ENCODE measurements around the gene CREB5.

Gene CREB5

GRCh38 chr7:28724563-28724962 lies 312.2 kb downstream of the CREB5 start:
- DNase-seq: no peak

- no peak for DNase-seq
Measured at GRCh38 chr7:28725045-28725642, 312.8 kb downstream of the CREB5 start.

- no peak for DNase-seq
Measured at GRCh38 chr7:28725911-28726310, 313.6 kb downstream of the CREB5 start.

GRCh38 chr7:28726555-28726954 lies 314.2 kb downstream of the CREB5 start:
- no peak for DNase-seq

GRCh38 chr7:28729281-28729680 lies 317.0 kb downstream of the CREB5 start:
- DNase-seq: no peak

GRCh38 chr7:28729727-28730126 lies 317.4 kb downstream of the CREB5 start:
- no peak for DNase-seq

- no peak for DNase-seq
Measured at GRCh38 chr7:28731092-28731658, 318.9 kb downstream of the CREB5 start.

- DNase-seq: no peak
Measured at GRCh38 chr7:28732071-28732869, 320.0 kb downstream of the CREB5 start.

- DNase-seq: no peak
Measured at GRCh38 chr7:28733035-28733434, 320.7 kb downstream of the CREB5 start.

GRCh38 chr7:28738412-28738811 lies 326.1 kb downstream of the CREB5 start:
- no peak for DNase-seq

- DNase-seq: no peak
Measured at GRCh38 chr7:28739128-28739527, 326.8 kb downstream of the CREB5 start.

- no peak for DNase-seq
Measured at GRCh38 chr7:28739826-28740225, 327.5 kb downstream of the CREB5 start.

- DNase-seq: no peak
Measured at GRCh38 chr7:28744951-28745350, 332.6 kb downstream of the CREB5 start.

- no peak for DNase-seq
Measured at GRCh38 chr7:28745351-28745750, 333.0 kb downstream of the CREB5 start.

GRCh38 chr7:28747404-28747803 lies 335.1 kb downstream of the CREB5 start:
- no peak for DNase-seq

- DNase-seq: no peak
Measured at GRCh38 chr7:28747854-28748253, 335.5 kb downstream of the CREB5 start.

GRCh38 chr7:28748346-28748745 lies 336.0 kb downstream of the CREB5 start:
- DNase-seq: no peak

- no peak for DNase-seq
Measured at GRCh38 chr7:28748933-28749584, 336.7 kb downstream of the CREB5 start.

GRCh38 chr7:28749638-28750037 lies 337.3 kb downstream of the CREB5 start:
- no peak for DNase-seq

GRCh38 chr7:28750981-28751380 lies 338.7 kb downstream of the CREB5 start:
- no peak for DNase-seq

- DNase-seq: no peak
Measured at GRCh38 chr7:28753613-28754012, 341.3 kb downstream of the CREB5 start.

GRCh38 chr7:28754027-28754426 lies 341.7 kb downstream of the CREB5 start:
- no peak for DNase-seq

GRCh38 chr7:28754447-28754846 lies 342.1 kb downstream of the CREB5 start:
- no peak for DNase-seq

- no peak for DNase-seq
Measured at GRCh38 chr7:28755255-28755654, 342.9 kb downstream of the CREB5 start.
